Lung (tissue), 12 donors: ENCODE measurements around the gene SPON1. TPM values are rescaled to one million over a fixed set of nuclear protein-coding genes. Genes with fewer than 3 reads are reported as not detected.

Experiments used
- ATAC-seq: fragments of 200-7000 bp; cut with Tn5 transposase; one replicate; pipeline ENCODE4 v1.9.1; 2020; ENCODE audit warnings: moderate number of reproducible peaks; ENCODE audit not compliant: insufficient read depth, low FRiP score
- DNase-seq, 3 donors: peaks; one replicate each; pipeline ENCODE4 v3.0.0-alpha.2; 2013 to 2017
- H3K27ac ChIP-seq, 2 donors: one replicate each; pipeline ENCODE4 v1.5.1; 2013; ENCODE audit warnings: mild to moderate bottlenecking in 2 of 2, moderate library complexity in 2 of 2, control low read depth in 1 of 2, inconsistent platforms in 1 of 2, low read depth in 1 of 2, low read length in 1 of 2
- H3K27me3 ChIP-seq, 3 donors: one replicate each; pipeline ENCODE4 v1.5.1; 2013; ENCODE audit warnings: low read length in 2 of 3; ENCODE audit not compliant: control insufficient read depth in 3 of 3, insufficient read depth in 3 of 3
- H3K36me3 ChIP-seq, 4 donors: one replicate each; pipeline ENCODE4 v1.5.1; 2013; ENCODE audit warnings: low read length in 4 of 4, mild to moderate bottlenecking in 1 of 4, moderate library complexity in 1 of 4; ENCODE audit not compliant: control insufficient read depth in 4 of 4, insufficient read depth in 4 of 4
- H3K4me1 ChIP-seq, 5 donors: one replicate each; pipeline ENCODE4 v1.5.1; 2013; ENCODE audit warnings: low read length in 5 of 5, mild to moderate bottlenecking in 2 of 5, moderate library complexity in 1 of 5; ENCODE audit not compliant: control insufficient read depth in 5 of 5, insufficient read depth in 5 of 5
- H3K4me3 ChIP-seq: one replicate; pipeline ENCODE4 v1.5.1; 2013; ENCODE audit warnings: mild to moderate bottlenecking, control low read depth, moderate library complexity
- H3K9ac ChIP-seq, 2 donors: one replicate each; pipeline ENCODE4 v1.5.1; 2013; ENCODE audit warnings: low read length in 2 of 2, control low read depth in 1 of 2; ENCODE audit not compliant: insufficient read depth in 1 of 2
- H3K9me3 ChIP-seq, 4 donors: one replicate each; pipeline ENCODE4 v1.5.1; 2013; ENCODE audit warnings: low read length in 3 of 4, mild to moderate bottlenecking in 1 of 4, moderate library complexity in 1 of 4; ENCODE audit not compliant: control insufficient read depth in 4 of 4, insufficient read depth in 3 of 4
- WGBS, 2 donors: extraction: QIAGEN DNeasy Blood & Tissue Kit; methylation state at CpG; one replicate each; pipeline ENCODE4 v1.1.7; 2013; 5-methylcytosine and 5-hydroxymethylcytosine counted together
- polyA plus RNA-seq, 2 donors: library from polyadenylated mRNA; stranded (reverse); fragments of 200-250 nt; gene quantifications; one replicate each; pipeline ENCODE4 v1.2.1, GENCODE V29; 2013
- total RNA-seq, 2 donors: library from RNA; depleted of rRNA in 1 of 2; stranded (reverse); fragments of >200 nt in 1 of 2; gene quantifications; one replicate each; pipeline ENCODE4 v1.2.1, GENCODE V29; 2014 to 2021
- TF ChIP-seq, protein P1 (sequence below): IDR thresholded peaks from 2 replicates; pipeline ENCODE4 v1.5.1; 2012; ENCODE audit warnings: mild to moderate bottlenecking; ENCODE audit errors: control extremely low read depth, extremely low read depth
- donor health status: control.
- donor health status: control.
- donor health status: Bipolar disorder and iron deficiency.
- donor health status: healthy.
- donor health status: DM: yes; HTN: yes; CAD: no.

Gene SPON1
- total and polyA plus RNA-seq, 4 donors: 8.4 to 98.6 (median 59.9) TPM

DNA sequence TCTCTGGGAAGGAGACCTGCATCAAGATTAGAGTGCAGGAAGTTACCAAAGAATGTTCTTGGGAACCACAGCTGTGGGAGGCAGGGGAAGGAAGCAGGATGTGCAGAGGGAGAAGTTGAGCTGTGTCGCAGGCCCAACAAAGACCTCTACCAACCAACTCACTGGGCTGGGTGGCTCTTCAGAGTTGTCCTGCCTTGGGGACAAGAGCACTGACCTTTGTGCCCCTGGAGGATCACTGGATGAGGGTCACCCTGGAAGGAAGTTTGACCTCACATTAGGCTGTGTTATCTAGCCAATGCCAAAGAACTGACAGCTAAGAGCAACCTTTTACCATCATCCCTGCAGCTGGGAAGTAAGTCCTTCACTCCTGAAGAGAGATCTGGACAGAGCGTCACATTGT, 265.8 kb downstream of the SPON1 start:
- Histone ChIP-seq H3K36me3 (peaks cover 0 to 3% (median 0%) of the 10 kb centered on the region in 4 donors), H3K9me3 (peaks cover 0 to 5% (median 2%) of the 10 kb centered on the region in 4 donors), H3K27me3 (no peaks in the 10 kb centered on the region), H3K4me3 (no peak overlapping the region), H3K4me1 (peaks cover 0 to 24% (median 0%) of the 10 kb centered on the region in 5 donors), H3K27ac (no peak overlapping the region), H3K9ac (no peak overlapping the region)
- 60 to 69% methylated on average over 2 of the region's 2 CpGs for WGBS, 2 donors
- no peak for DNase-seq
- TF ChIP-seq, protein P1, sequence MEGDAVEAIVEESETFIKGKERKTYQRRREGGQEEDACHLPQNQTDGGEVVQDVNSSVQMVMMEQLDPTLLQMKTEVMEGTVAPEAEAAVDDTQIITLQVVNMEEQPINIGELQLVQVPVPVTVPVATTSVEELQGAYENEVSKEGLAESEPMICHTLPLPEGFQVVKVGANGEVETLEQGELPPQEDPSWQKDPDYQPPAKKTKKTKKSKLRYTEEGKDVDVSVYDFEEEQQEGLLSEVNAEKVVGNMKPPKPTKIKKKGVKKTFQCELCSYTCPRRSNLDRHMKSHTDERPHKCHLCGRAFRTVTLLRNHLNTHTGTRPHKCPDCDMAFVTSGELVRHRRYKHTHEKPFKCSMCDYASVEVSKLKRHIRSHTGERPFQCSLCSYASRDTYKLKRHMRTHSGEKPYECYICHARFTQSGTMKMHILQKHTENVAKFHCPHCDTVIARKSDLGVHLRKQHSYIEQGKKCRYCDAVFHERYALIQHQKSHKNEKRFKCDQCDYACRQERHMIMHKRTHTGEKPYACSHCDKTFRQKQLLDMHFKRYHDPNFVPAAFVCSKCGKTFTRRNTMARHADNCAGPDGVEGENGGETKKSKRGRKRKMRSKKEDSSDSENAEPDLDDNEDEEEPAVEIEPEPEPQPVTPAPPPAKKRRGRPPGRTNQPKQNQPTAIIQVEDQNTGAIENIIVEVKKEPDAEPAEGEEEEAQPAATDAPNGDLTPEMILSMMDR: no peak
- ATAC-seq: no peak

DNA sequence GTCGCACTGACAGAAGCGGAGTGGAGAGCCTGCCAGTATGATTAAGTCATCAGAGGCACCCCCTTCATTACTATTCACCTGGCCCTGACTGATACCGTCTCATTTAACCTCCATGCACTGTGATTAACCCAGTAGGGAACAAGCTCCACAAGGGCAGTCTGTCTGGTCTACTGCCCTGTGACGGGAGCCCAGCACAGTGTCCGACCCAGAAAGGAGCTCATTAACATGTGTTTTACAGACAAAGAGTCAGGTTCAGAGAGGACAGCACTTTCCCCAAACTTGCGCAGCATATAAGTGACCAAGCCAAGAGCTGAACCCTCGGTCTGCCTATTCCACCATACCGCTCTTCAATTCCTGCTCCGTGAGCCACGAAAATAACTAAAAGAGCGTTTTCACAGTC, 266.9 kb downstream of the SPON1 start:
- no peak overlapping the region for H3K9ac ChIP-seq
- TF ChIP-seq, protein P1: no peak
- H3K36me3 ChIP-seq: peaks cover 0 to 3% (median 0%) of the 10 kb centered on the region in 4 donors
- no peak overlapping the region for H3K27ac ChIP-seq
- 62 to 86% methylated on average over 11 of the region's 11 CpGs for WGBS, 2 donors
- H3K4me3 ChIP-seq: no peak overlapping the region
- peaks cover 0 to 13% (median 0%) of the 10 kb centered on the region in 5 donors for H3K4me1 ChIP-seq
- DNase-seq (no peak), ATAC-seq (no peak)
- H3K27me3 ChIP-seq: no peaks in the 10 kb centered on the region
- H3K9me3 ChIP-seq: peaks cover 0 to 5% (median 2%) of the 10 kb centered on the region in 4 donors

DNA sequence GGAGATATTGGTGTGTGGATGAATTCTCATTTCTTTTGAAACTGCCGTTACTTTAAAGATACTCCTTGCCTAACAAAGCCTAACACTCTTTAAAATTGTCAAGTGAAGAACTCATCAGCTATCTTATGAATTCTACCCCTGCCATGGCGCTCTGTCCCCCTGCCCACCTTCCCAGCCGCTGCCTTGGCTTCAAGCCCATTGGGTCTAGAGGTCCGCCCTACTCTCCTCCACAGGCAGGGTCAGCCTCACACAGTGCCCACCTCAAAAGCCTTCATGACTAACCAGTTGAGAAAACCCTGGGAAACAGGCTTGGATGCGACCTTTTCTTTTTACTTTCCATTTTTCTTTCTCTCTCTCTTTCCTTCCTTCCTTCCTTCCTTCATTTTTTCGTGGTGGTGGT, 267.9 kb downstream of the SPON1 start:
- Histone ChIP-seq H3K27me3 (no peaks in the 10 kb centered on the region), H3K9me3 (peaks cover 0 to 5% (median 2%) of the 10 kb centered on the region in 4 donors), H3K4me3 (no peak overlapping the region), H3K4me1 (peaks cover 0 to 5% (median 0%) of the 10 kb centered on the region in 5 donors), H3K27ac (no peak overlapping the region), H3K36me3 (peaks cover 0 to 3% (median 0%) of the 10 kb centered on the region in 4 donors), H3K9ac (no peak overlapping the region)
- 71 to 74% methylated on average over 6 of the region's 6 CpGs for WGBS, 2 donors
- TF ChIP-seq, protein P1: no peak
- ATAC-seq: no peak
- DNase-seq: no peak

DNA sequence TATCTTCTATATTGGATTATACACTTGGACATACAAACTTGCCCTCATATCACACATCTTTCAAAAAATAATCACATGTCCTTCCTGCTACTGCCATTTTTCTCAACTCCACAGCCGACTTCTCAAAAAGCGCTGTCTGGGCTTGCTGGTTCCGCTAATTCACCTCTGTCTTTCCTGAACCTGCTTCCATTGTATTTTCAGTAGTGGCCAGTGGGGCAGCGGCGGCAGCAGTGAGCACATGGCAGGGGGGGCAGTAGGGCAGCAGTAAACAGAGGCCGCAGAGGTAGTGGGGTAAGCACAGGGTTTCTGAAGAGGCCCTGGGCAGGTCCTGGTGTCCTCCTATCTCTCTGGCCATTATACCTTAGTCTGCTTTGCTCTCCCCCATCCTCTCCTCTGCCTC, 270.1 kb downstream of the SPON1 start:
- H3K9ac ChIP-seq: no peak overlapping the region
- TF ChIP-seq, protein P1: no peak
- DNase-seq: no peak
- H3K27me3 ChIP-seq: no peaks in the 10 kb centered on the region
- no peak for ATAC-seq
- no peaks in the 10 kb centered on the region for H3K36me3 ChIP-seq
- peaks cover 0 to 2% (median 0%) of the 10 kb centered on the region in 4 donors for H3K9me3 ChIP-seq
- no peak overlapping the region for H3K27ac ChIP-seq
- WGBS, 2 donors: 64 to 71% methylated on average over 6 of the region's 6 CpGs
- no peak overlapping the region for H3K4me3 ChIP-seq
- H3K4me1 ChIP-seq: peaks cover 0 to 12% (median 0%) of the 10 kb centered on the region in 5 donors
